GM19023 (cell line): ENCODE results near the gene NKAIN2.
"Not testable (repeated sequence)": the region's sequence is repeated elsewhere in the genome, so short reads cannot be mapped to it uniquely, and the experiment has no call there.

Source experiments
- ATAC-seq: cut with Tn5 transposase; IDR thresholded peaks from one replicate; pipeline ENCODE4 v1.9.1; 2021; ENCODE audit warnings: mild to moderate bottlenecking, moderate library complexity; ENCODE audit not compliant: unreplicated experiment

NKAIN2 gene

DNA sequence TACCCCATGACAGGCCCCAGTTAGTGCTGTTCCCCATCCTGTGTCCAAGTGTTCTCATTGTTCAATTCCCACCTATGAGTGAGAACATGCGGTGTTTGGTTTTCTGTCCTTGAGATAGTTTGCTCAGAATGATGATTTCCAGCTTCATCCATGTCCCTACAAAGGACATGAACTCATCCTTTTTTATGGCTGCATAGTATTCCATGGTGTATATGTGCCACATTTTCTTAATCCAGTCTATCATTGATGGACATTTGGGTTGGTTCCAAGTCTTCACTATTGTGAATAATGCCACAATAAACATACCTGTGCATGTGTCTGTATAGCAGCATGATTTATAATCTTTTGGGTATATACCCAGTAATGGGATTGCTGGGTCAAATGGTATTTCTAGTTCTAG is 218.4 kb downstream of the NKAIN2 start:
- not testable (repeated sequence) for ATAC-seq

DNA sequence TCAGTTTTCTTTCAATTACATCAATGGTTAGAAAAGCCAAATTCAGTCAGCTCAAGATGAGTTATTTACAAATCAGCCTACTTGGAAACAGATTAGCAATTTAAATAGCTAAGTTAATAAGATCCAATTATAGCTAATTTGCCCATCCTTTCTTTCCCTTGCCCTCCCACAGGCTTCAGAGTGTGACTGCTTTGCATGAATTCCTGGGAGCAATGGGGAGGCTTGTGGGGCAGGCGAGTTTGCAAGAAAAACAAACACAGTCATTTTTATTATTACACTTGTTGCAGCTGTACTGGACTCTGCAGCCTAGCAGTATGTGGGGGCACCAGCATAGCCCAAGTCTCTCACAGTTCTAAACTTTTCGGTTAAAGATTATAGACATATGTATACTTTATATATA is 219.0 kb downstream of the NKAIN2 start:
- ATAC-seq, result no peak

DNA sequence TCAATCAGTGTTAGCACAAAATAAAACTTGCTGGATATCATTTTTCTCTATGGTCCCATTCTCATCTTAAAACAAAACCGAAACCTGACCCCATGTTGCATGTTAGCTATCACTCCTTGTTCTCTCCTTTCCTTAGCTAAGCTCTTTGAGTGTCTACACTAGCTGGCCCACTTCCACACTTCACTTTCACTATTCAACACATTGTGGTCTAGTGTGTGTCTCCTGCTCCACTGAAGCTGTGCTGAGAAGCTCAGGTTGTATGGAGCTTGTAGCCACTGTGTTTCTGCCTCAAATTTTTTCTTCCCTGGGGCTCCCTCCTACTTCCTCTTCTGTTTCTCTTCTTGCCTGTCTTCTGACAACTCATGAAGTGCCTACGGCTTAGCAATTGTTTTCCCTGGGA is 223.0 kb downstream of the NKAIN2 start:
- no peak for ATAC-seq

DNA sequence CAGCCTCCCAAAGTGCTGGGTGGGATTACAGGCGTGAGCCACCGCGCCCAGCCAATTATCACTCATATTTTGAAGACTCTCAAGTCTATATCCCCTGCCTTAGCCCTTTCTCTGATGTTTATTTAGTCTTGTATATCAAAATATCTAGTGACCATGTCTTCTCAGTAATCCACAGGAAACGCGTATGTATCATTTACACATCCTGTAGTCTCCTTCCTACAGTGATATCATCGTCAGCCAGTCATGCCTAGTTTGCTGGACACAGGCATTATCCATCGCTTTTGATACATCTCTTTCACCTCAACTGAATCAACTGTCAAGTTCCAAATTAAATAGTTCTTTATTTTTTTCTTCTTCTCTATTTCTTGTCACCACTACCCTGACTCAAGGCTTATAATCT is 223.7 kb downstream of the NKAIN2 start:
- no peak for ATAC-seq

DNA sequence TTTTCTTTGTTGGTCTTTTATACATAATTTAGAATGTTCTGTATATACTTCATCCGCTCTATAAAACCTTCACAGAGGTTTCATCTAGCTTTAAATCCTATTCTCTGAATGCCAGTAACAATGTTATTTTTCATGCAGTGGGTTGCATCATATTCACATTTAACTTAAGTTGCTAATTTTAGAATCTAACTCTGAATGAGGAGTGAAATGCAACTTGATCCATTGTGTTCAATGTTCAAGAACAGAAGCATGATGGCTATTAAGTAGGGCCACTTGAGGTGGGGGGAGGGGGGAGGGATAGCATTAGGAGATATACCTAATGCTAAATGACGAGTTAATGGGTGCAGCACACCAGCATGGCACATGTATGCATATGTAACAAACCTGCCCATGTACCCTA is 224.5 kb downstream of the NKAIN2 start:
- no peak for ATAC-seq

DNA sequence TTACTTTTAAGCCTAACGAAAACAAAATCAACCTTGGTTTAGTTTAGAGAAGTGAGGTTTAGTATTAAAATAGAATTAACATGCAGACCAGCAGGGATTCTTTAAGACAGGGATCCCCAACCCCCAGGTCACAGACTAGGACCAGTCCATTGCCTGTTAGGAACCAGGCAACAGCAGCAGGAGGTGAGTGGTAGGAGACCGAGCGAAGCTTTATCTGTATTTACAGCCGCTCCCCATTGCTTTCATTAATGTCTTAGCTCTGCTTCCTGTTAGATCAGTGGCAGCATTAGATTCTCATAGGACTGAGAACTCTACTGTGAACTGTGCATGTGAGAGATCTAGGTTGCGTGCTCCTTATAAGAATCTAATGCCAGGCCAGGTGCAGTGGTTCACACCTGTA is 225.9 kb downstream of the NKAIN2 start:
- no peak for ATAC-seq

DNA sequence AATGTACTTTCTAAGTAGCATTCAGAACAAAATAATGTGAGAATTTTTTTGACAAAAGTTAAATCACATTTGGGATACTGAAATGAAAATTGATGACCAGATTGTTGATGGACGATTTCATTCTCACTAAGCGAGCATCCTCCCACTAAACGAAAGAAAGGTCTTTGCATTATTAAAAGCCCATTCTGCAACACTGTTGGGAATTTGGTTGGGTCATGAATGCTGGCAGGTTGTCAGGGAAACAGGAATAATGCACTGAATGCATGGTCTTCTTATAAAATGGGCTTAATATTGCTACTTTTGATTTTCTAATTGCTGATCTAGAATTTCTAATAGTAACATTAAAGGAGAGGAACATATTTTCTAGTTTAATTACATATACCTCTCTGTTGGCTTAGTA is 229.8 kb downstream of the NKAIN2 start:
- ATAC-seq, result no peak

DNA sequence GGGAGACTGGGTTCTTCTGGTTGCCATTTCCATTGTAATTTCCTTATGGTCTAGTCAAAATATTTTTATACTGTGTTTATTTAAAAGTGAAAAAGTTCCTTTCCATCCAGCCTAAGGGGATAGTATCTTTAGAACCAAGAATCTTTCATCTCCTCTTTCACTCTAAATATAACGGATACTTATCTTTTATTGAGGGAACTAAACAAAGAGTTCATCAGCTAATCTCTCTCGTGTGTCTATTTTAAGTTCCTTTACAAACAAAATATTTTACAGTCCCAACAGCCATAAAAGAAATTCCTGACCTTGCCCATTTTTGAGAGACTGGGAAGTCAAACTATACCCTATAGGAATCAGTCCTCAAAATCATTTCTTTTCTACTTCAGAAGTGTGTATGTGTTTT is 232.7 kb downstream of the NKAIN2 start:
- no peak for ATAC-seq

DNA sequence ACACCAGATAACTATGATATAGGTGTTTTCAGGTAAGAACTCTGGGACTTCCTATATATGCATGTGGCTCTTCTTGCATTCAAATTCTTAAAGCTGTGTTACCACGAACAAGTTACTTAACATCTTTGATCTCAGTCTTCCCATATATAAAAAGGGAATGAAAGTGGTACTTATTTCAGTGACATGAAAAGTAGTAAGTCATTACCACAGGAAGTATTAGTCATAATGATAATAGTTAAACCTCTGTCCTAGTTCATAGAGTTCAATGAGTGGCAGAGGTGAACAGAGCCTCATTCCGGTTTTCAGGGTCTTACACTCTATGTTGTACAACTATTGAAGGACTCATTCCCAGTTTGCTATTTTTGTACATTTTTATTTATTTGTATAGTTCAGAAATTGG is 237.0 kb downstream of the NKAIN2 start:
- ATAC-seq, result no peak

DNA sequence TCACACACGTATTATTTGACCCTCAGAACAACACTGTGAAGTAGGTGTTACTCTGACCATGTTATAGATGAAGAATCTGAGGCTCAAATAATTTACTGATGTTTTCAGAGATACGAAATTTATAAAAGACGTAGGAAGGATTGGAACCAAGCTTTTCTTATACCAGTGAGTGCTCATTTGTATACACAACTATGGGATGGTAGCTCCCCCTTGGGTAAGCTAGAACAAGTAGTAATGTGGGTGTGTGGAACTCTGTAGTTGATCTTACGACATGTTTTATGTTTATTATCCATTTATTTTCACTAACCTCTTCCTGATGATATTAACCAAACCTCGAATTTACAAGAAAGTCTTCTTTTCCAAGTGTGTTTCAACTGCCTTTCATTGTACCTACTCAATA is 248.5 kb downstream of the NKAIN2 start:
- ATAC-seq, result no peak

DNA sequence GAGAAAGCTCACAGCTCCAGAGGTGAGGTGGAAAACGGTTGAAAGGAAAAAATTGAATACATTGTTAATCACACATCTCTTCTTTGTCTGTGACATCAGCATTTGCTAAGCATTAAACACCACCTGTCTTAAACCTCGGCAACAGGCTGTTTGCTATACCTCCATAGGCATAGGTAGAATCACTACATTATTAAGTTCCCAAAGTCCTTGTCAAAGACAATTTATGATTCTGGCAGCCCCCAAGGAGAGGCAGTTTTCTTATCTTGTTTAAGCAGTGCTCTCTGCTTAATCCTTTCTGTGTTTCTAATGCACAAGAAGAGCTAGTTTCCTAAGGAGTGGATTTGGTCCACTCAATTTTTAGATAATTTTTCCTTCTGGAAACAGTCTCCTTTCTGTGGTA is 249.7 kb downstream of the NKAIN2 start:
- ATAC-seq, result no peak

DNA sequence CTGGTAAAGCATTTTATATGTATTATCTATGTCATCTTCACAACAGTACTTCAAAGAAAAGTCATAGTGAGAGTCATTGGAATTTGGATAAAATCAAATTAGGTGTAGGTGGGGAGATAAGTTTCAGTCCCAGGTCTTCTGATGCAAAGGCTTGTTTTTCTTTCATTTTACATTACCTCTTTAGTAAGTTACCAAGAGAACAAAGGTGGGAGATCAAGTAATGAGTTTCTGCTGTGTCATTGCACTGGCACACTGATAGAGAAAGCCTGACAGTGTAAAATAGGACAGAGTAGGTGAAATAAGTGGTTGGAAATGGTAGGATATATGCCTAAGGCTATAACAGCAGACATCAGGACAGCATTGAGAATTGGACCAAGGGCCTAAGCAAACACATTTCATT is 250.4 kb downstream of the NKAIN2 start:
- ATAC-seq, result no peak

DNA sequence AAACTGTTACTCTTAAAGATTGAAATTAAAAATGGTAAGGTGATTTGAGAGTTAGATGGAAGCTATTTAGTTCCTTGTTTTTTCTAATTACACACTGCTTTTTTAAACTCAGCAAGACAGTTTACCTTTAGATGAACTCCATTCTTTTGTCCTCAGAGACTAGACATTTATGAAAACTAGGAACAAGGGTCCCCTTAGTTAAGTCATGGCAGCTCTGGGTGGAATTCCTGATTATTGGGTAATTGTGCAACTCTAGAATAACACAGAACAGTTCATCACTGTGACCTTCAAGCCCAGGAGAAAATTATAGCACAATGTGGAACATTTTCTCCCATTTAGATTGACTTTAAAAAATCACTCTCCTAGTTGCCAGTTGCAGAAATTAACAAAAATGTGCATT is 251.7 kb downstream of the NKAIN2 start:
- ATAC-seq, result no peak

DNA sequence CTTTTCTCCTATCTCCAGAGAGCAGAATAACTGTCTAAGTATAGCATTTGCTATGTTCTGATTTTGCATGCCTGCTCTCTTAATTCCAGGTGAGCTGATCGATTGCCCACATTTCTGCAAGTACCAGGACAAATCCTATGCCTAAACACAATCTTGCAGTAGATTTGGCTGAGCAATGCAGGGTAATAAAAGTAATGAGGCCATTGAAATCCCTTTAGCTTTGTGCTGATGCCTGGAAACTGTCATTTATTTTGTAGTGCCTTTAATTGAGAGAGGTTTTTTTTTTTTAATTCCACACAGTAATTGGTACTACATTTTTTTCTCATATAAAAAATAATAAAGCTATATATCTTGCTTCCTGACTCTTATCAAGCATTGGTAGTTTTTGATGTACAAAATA is 252.3 kb downstream of the NKAIN2 start:
- ATAC-seq, result no peak

DNA sequence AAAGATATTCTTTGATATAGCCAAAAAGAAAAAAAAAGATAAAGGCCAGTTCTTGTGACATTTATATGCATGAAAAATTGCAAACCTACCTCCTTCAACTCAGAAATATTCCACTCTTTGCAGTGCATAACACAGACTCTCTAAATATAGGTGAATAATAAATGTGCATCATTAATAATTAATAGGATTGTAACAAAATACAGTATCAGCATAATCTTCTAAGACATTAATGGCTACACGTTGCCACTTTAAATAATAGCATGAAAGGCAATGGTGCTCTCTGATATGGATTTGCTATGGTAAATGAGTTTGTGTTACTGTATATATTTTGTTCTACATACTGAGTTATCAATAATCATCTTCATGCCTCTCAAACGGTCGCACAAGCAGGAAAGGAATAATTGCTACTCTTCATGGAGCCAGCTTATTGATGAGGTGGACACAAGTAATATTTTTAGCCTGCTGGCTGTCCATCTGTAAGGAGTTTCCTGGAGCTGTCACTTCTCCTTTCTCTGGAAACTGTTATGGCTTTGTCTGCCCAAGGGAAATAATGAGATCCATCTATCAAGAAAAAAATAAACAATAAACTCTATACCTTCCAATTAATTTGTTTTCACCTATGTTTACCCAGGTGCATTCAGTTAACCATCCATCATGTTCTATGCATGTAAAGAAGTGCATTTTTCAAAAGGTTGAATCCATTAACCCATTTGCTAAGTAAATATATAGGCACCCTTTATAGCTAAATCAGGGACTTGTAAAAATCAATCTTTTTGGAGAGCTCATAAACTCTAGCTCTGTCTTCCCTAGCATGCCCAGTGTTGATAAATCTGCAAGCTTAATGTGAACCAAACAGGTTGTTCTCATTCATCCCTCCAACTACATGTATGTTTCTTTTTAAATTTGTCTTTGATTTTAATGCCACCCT is 253.0 kb downstream of the NKAIN2 start:
- no peak for ATAC-seq

DNA sequence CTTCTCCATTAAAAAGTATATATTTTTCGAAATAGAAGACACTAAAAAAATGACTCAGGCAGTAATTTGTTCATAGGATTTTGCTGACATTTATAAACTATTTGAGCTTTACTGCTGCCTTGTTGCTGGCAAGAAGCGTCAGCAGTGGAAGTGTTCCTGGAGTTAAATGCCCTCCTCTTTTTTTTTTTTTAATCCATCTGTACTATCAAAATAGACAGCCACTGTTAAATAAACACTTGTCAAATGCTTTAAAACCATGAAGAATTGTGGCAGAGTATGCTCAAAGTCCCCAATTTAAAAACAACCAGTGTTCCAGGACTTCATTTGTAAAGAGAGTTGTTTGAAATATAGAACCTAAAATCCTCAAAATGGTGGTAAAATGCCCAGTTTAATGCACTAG is 253.8 kb downstream of the NKAIN2 start:
- ATAC-seq, result no peak

DNA sequence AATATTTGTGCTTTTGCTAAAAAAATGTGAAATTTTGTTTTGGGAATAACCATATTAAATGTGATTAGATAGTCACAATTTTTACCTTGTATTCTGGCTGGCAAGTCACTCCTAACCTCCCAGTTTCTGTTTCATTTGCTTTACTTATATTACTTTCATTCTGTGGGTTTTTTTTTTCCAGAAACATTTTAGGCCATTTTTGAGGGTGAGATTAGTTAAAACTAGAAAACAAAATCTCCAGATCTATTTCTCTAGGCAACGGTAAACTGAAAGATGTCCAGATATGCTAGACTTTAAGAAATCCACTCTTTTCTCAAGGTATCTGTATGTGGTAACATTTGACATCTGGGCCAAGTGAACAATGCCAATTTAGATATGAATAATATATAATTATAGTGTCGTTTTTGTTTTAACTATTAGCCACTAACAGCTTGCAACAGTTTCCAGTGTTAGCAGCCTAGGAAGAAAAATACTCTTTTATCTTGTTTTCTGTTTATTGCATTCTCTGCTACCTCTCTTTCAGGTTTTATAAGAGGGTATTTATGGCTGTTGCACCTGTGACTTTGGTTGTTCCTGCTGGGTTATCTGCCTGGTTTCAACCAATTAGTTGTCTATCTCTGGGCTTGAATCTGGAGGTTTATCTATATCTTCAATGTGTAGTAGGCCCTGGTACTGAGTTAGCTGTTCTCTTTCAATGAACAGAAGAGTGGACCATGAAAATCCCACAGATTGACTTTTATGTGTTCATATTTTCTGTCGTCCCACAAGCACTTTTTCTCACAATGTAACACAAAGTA is 260.9 kb downstream of the NKAIN2 start:
- ATAC-seq, result no peak

DNA sequence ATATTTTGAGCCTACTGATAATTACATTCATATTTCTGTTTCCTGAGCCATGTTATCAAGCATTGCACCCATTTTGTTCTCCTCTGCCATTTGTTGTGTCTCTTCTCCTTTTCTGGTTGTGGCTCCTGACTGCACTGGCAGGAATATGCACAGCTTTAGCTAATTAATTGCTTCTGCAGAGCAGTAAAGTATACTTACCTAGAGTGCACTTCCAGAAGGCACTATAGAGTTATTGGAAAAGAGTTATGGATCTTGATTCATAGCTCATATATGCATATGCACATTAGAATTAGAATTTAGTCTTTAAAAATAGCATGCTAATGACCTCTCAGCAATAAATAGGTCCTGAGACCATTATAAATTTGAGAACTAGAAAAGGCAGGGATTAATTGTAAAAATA is 262.6 kb downstream of the NKAIN2 start:
- no peak for ATAC-seq

DNA sequence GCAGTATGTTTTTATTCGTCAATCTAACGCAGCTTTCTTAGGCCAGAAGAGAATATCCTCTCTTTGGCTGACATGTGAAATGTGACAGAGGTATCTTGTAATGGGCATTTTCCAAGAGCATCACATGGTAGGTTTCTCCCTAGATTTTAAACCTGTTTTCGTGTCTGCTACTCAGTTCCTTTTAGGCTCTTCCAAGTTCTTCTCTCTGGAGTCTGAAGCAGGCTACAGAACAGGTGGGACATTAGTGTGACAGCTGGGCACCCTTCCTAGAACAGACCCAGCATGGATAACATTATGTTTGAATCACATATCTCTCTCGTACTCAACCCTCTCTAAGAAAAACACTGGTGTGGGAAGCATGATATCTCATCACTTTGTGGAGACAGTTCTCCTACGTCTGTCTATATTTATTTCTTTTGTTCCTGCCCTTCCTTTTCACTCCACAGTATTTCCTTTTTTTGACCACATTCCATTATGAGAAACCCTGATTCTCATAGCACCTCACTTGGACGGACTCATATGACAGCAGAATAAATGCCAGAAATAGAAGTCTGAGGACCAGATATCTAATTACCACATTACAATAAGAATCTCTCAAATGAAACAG is 263.4 kb downstream of the NKAIN2 start:
- no peak for ATAC-seq

DNA sequence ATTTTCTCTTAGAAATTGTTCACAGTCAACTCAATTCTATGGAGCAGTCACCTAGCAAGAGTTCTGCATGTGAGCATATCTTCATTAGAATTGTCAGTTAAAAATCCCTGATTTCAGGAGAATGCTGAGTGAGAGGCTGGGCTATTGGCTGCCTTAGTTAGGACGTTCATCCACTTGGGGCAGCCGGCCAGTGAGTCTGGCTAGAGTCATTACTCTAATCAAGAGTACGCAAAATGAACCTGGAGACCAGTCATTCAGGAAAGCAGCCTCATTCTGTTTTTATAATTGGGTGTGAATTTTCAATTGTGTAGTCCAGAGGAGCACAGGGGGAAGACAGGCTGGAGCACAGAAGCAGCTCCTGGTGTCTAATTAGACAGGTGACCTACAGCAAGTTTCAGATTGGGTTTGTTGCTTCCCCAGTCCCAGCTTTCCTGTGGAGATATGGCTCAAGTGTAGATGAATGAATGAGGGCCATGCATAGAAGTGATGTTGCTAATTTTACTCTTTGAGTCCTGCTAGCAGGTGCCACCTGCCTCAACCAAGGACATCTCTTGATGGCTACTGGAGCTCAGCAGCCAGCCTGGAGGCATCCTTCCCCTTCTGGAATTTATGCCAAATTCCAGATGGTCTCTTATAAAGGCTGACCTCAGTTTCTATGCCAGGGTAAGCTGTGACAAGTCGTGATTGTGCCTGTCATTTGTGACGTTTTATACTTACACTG is 265.7 kb downstream of the NKAIN2 start:
- ATAC-seq, result no peak

DNA sequence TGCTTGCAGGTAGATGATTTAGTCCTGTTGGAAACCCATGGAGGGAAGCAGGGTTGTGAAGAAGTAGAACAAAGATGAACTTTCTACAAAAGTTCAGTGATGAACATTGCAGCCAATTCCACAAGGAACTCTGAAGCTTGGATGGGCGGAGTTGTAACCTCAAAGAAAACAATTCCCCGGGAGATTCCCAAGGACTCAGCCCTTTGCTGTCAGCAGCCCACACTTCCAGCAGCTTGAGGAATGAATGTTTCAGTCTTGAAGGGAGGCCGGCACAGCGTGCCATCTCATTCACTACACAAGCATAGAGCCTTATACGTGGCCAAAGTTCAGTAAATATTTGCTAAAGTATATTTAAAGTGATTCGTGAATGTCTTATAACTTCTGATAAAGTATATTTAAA is 269.4 kb downstream of the NKAIN2 start:
- ATAC-seq, result no peak
